Gastroesophageal sphincter (tissue), 4 donors: ENCODE results near the gene DSCAML1. TPM values are rescaled to one million over a fixed set of nuclear protein-coding genes. Genes with fewer than 3 reads are reported as not detected.

Experiments
- ATAC-seq: fragments of 150-250 bp; one replicate; pipeline ENCODE4 v1.9.1; 2016; ENCODE audit warnings: mild to moderate bottlenecking, moderate library complexity
- H3K27ac ChIP-seq, 4 donors: fragments of 200-600 bp; sonication (generic) in 3 of 4; 1 replicate in 3 of 4; 2 replicates in 1 of 4; pipeline ENCODE4 v1.5.1; 2016 to 2019
- H3K27me3 ChIP-seq: fragments of 200-600 bp; sonication (generic); one replicate; pipeline ENCODE4 v1.5.1; 2019
- H3K36me3 ChIP-seq, 2 donors: fragments of 200-600 bp; sonication (generic); one replicate each; pipeline ENCODE4 v1.5.1; 2019; ENCODE audit warnings: control low read depth in 1 of 2
- H3K4me1 ChIP-seq, 3 donors: fragments of 200-600 bp; sonication (generic); 1 replicate in 2 of 3; 2 replicates in 1 of 3; pipeline ENCODE4 v1.5.1; 2016 to 2019; ENCODE audit warnings: control low read depth in 2 of 3
- H3K4me3 ChIP-seq, 2 donors: fragments of 200-600 bp; sonication (generic); one replicate each; pipeline ENCODE4 v1.5.1; 2019; ENCODE audit warnings: mild to moderate bottlenecking in 1 of 2, moderate library complexity in 1 of 2
- H3K9me3 ChIP-seq, 3 donors: fragments of 200-600 bp; sonication (generic); one replicate each; pipeline ENCODE4 v1.5.1; 2017 to 2019; ENCODE audit warnings: control low read depth in 2 of 3
- EP300 ChIP-seq: sonication (generic); formaldehyde crosslinking; IDR thresholded peaks from one replicate; pipeline ENCODE4 v1.6.1; 2017; ENCODE audit warnings: antibody characterized with exemption, mild to moderate bottlenecking
- POLR2A ChIP-seq, 2 donors: fragments of 450-650 bp; IDR thresholded peaks; one replicate each; pipeline ENCODE4 v1.6.1; 2017; ENCODE audit warnings: antibody characterized with exemption in 2 of 2, mild to moderate bottlenecking in 2 of 2, moderate library complexity in 1 of 2
- POLR2AphosphoS5 ChIP-seq: sonication (generic); formaldehyde crosslinking; IDR thresholded peaks from one replicate; pipeline ENCODE4 v1.6.1; 2017; ENCODE audit warnings: antibody characterized with exemption
- WGBS, 2 donors: methylation state at CpG; one replicate each; pipeline ENCODE4 v1.1.5; 2018; ENCODE audit warnings: low coverage in 1 of 2; 5-methylcytosine and 5-hydroxymethylcytosine counted together
- total RNA-seq, 4 donors: library from RNA; depleted of rRNA; stranded (reverse); fragments of >200 nt; gene quantifications; one replicate each; pipeline ENCODE4 v1.1.0, GENCODE V29; 2016
- TF ChIP-seq, protein P1 (sequence below), 4 experiments: fragments of 200-600 bp in 2 of 4; fragments of 450-650 bp in 2 of 4; sonication (generic) in 1 of 4; IDR thresholded peaks; one replicate each; pipeline ENCODE4 v1.5.1; 2017 to 2019; ENCODE audit warnings: antibody characterized with exemption in 4 of 4, mild to moderate bottlenecking in 2 of 4, moderate library complexity in 2 of 4

DSCAML1 gene
- total RNA-seq, 4 donors from 2014 or later = 0.35 to 2.5 (median 0.73) TPM

DNA sequence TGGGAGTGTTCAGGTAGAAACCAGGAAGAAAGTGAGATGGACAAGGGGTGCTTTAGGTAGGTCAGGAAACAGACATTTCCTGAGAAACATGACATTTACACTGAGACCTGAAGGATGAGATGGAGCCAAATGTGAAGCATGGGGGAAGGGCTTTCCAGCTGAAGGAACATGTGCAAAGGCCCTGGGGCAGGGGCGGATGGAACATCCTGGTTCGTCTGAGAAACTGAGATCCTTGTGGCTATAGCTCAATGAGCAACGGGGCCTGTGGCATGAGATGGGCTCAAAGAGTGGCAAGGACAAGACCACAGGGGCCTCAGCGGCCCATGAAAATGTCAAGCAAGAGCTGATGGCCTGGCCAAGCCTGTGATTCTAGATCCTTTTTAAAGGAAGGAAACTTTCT, 127.4 kb downstream of the DSCAML1 start:
- TF ChIP-seq, protein P1, sequence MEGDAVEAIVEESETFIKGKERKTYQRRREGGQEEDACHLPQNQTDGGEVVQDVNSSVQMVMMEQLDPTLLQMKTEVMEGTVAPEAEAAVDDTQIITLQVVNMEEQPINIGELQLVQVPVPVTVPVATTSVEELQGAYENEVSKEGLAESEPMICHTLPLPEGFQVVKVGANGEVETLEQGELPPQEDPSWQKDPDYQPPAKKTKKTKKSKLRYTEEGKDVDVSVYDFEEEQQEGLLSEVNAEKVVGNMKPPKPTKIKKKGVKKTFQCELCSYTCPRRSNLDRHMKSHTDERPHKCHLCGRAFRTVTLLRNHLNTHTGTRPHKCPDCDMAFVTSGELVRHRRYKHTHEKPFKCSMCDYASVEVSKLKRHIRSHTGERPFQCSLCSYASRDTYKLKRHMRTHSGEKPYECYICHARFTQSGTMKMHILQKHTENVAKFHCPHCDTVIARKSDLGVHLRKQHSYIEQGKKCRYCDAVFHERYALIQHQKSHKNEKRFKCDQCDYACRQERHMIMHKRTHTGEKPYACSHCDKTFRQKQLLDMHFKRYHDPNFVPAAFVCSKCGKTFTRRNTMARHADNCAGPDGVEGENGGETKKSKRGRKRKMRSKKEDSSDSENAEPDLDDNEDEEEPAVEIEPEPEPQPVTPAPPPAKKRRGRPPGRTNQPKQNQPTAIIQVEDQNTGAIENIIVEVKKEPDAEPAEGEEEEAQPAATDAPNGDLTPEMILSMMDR (IDR thresholded peaks at IDR 0.05) = no peak
- TF ChIP-seq EP300 = no peak
- ATAC-seq = no peak
- H3K27ac ChIP-seq = no peak overlapping the region
- H3K36me3 ChIP-seq = no peaks in the 10 kb centered on the region
- no peaks in the 10 kb centered on the region for H3K9me3 ChIP-seq
- peaks cover 4% of the 10 kb centered on the region for H3K27me3 ChIP-seq
- no peak overlapping the region for H3K4me3 ChIP-seq
- peaks cover 0 to 10% (median 0%) of the 10 kb centered on the region in 3 donors for H3K4me1 ChIP-seq
- 40 to 88% methylated on average over 1 to 4 of the region's 4 CpGs for WGBS, 2 donors

DNA sequence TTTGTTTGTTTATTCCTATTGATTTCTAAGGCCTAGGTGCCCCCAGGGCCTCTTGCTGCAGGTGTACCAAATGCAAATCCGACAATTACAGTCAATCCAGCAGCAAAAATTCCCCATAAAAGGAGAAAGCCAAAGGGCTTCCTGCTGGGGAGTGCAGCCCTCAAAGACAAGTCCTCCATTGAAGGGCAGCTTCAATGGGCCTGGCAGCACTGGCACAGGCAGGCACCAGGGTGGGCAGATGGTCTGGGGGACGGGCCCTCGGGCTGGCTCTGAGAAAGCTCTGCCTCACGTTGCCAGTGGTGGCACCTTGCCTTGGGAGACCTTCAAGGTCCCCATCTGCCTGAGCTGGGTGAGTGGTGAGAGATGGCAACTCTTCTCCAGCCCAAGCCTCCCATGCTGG, 128.0 kb downstream of the DSCAML1 start:
- Histone ChIP-seq H3K4me3 (no peak overlapping the region), H3K4me1 (peaks cover 0 to 16% (median 3%) of the 10 kb centered on the region in 3 donors), H3K27ac (no peak overlapping the region), H3K27me3 (peaks cover 3% of the 10 kb centered on the region), H3K9me3 (no peaks in the 10 kb centered on the region), H3K36me3 (no peaks in the 10 kb centered on the region)
- no peak for TF ChIP-seq POLR2A (IDR thresholded peaks at IDR 0.05)
- no peak for TF ChIP-seq POLR2AphosphoS5
- no peak for TF ChIP-seq EP300
- no peak for ATAC-seq
- WGBS, 2 donors = 100% methylated on average over 1 of the region's 4 CpGs

DNA sequence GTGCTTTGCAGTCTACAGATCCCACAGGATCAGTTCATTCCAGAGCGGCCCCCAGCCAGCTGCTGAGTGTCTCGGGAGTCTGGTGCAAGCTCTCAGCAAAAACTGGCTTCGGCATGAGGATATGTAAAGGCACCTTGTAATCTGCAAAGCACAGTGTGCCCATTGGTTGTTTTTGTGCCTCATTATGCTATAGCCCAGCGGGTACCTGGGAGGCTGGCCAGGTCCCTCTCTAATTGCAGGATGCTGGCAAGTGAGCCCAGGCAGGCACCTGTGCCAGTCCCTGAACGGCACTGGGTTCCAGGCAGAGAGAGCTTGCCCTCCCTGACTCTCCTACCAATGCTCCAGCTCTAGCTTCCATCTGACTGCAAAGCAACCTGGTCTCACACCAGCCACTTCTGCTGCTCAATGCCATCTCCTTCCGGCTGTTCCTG, 128.7 kb downstream of the DSCAML1 start:
- WGBS, 2 donors = 83% methylated on average over 2 of the region's 6 CpGs; no CpG with 5 or more reads in 1 of the 2 donors
- no peak for ATAC-seq
- no peak overlapping the region for H3K4me3 ChIP-seq
- H3K36me3 ChIP-seq = no peaks in the 10 kb centered on the region
- no peak overlapping the region for H3K27ac ChIP-seq
- no peaks in the 10 kb centered on the region for H3K9me3 ChIP-seq
- peaks cover 0 to 23% (median 10%) of the 10 kb centered on the region in 3 donors for H3K4me1 ChIP-seq
- no peaks in the 10 kb centered on the region for H3K27me3 ChIP-seq
- TF ChIP-seq POLR2AphosphoS5 = no peak
- no peak for TF ChIP-seq POLR2A (IDR thresholded peaks at IDR 0.05)
- no peak for TF ChIP-seq EP300
- TF ChIP-seq, protein P1 (IDR thresholded peaks at IDR 0.05) = no peak

DNA sequence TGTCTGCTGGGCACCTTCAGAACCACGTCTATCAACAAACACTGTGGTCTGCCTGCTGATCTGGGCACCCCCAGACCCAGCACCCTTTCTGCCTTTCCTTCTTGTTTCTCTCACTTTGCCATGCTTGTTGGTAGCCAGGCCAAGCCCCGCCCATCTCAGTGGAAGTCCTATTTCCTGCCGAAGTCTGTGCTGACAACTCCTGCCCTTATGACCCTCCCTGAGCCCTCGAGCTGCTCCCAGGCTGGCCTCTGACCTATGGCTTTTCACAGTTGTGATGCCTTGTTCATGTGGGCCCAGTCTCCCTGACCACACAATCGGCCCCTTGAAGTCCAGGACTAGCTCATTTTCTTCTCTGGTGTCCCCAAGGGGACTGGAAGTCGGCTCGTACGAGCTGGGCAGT, 132.1 kb downstream of the DSCAML1 start:
- TF ChIP-seq, protein P1 (IDR thresholded peaks at IDR 0.05) = no peak
- TF ChIP-seq POLR2AphosphoS5 (no peak), POLR2A (IDR thresholded peaks at IDR 0.05) (no peak), EP300 (no peak)
- WGBS, 2 donors = 52 to 61% methylated on average over 3 to 5 of the region's 8 CpGs
- Histone ChIP-seq H3K27ac (no peak overlapping the region), H3K4me3 (no peak overlapping the region), H3K4me1 (peaks cover 0 to 28% (median 11%) of the 10 kb centered on the region in 3 donors), H3K36me3 (no peaks in the 10 kb centered on the region), H3K27me3 (no peaks in the 10 kb centered on the region), H3K9me3 (no peaks in the 10 kb centered on the region)
- no peak for ATAC-seq

- peaks cover 0 to 28% (median 11%) of the 10 kb centered on the region in 3 donors for H3K4me1 ChIP-seq
- no peaks in the 10 kb centered on the region for H3K36me3 ChIP-seq
- H3K27ac ChIP-seq = peak overlapping the region in 3 of 4 donors; percentile 26 to 66 (median 55)
- H3K9me3 ChIP-seq = no peaks in the 10 kb centered on the region
- H3K4me3 ChIP-seq = no peak overlapping the region
- peak; percentile 31 for ATAC-seq
- WGBS, 2 donors = 4 to 10% methylated on average over 3 to 4 of the region's 11 CpGs
- TF ChIP-seq POLR2A (IDR thresholded peaks at IDR 0.05) (no peak), POLR2AphosphoS5 (peak; percentile 20), EP300 (no peak)
- TF ChIP-seq, protein P1 (IDR thresholded peaks at IDR 0.05) = no peak
- no peaks in the 10 kb centered on the region for H3K27me3 ChIP-seq
Measured at GRCh38 chr11:117663821-117664220, 133.2 kb downstream of the DSCAML1 start.
